Measurements from ENCODE around the gene PARD6B.

DNA sequence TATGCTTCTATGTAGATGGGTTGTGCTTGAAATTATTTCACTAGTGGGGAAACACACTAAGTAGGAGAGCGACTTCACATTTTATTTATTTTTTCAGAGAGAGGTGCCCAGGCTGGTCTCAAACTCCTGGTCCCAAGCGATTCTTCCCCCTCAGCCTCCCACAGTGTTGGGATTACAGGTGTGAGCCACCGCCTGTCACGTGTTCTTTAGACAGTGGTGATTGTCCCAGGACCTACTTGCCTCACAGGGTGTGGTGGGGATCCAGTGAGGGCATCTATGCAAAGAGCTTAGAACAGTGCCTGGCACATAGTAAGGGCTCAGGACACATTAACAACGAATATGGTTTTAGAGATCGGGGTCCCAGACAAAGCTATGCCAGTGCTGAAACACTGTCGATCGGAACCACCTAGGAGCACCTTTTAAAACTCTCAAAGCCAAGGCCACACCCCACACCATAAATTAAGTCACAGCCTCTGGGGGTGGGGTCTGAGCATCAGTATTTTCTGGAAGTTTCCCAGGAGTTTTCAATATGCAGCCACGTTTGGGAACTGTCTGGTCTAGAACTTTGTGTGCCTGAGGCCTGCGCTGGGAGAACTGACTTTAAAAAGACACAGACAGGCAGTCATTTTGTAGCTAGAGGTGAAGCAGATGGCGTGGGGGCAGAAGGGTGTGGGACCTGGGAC lies 58.7 kb downstream of the PARD6B start:
- TF ChIP-seq, protein P1, sequence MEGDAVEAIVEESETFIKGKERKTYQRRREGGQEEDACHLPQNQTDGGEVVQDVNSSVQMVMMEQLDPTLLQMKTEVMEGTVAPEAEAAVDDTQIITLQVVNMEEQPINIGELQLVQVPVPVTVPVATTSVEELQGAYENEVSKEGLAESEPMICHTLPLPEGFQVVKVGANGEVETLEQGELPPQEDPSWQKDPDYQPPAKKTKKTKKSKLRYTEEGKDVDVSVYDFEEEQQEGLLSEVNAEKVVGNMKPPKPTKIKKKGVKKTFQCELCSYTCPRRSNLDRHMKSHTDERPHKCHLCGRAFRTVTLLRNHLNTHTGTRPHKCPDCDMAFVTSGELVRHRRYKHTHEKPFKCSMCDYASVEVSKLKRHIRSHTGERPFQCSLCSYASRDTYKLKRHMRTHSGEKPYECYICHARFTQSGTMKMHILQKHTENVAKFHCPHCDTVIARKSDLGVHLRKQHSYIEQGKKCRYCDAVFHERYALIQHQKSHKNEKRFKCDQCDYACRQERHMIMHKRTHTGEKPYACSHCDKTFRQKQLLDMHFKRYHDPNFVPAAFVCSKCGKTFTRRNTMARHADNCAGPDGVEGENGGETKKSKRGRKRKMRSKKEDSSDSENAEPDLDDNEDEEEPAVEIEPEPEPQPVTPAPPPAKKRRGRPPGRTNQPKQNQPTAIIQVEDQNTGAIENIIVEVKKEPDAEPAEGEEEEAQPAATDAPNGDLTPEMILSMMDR (IDR thresholded peaks at IDR 0.05; ENCODE audit: poor library complexity): no peak
- TF ChIP-seq EZH2 (IDR thresholded peaks at IDR 0.05; ENCODE audit: borderline replicate concordance) (no peak), EZH2phosphoT487 (IDR thresholded peaks at IDR 0.05; ENCODE audit: low read depth, severe bottlenecking, unreplicated experiment) (no peak)
